Cardiac muscle cell (in vitro differentiated cells and primary cell): Measurements from ENCODE around the gene SORL1-AS1.
A peak's percentile ranks its signal among the peaks of the same experiment; 100 is the strongest.

Experiments used
- DNase-seq, 2 donors: peaks; one replicate each; pipeline versions ENCODE4 v3.0.0 to v3.0.0-alpha.2; 2010 to 2017; ENCODE audit warnings: low read depth in 1 of 2, low spot score in 1 of 2
- H3K27ac ChIP-seq: fragments of 200-600 bp; sonication (generic); 2 replicates; pipeline ENCODE4 v1.5.1; 2016
- H3K27me3 ChIP-seq: fragments of 200-600 bp; sonication (generic); 2 replicates; pipeline ENCODE4 v1.6.0; 2016; ENCODE audit warnings: control low read depth
- H3K36me3 ChIP-seq: fragments of 200-600 bp; sonication (generic); 2 replicates; pipeline ENCODE4 v1.5.1; 2016; ENCODE audit warnings: control low read depth
- H3K4me1 ChIP-seq: fragments of 200-600 bp; sonication (generic); 2 replicates; pipeline ENCODE4 v1.8.1; 2017; ENCODE audit warnings: low read depth, mild to moderate bottlenecking, mixed run types
- H3K4me3 ChIP-seq: fragments of 200-600 bp; sonication (generic); 2 replicates; pipeline ENCODE4 v1.5.1; 2016; ENCODE audit warnings: mild to moderate bottlenecking
- H3K9me3 ChIP-seq: fragments of 200-600 bp; sonication (generic); 2 replicates; pipeline ENCODE4 v1.5.1; 2017; ENCODE audit warnings: low read depth, mild to moderate bottlenecking, control low read depth
- TF ChIP-seq, protein P1 (sequence below): IDR thresholded peaks from 2 replicates; pipeline ENCODE4 v1.5.1; 2012; ENCODE audit warnings: low read depth, mild to moderate bottlenecking, low read length

SORL1-AS1 gene

DNA sequence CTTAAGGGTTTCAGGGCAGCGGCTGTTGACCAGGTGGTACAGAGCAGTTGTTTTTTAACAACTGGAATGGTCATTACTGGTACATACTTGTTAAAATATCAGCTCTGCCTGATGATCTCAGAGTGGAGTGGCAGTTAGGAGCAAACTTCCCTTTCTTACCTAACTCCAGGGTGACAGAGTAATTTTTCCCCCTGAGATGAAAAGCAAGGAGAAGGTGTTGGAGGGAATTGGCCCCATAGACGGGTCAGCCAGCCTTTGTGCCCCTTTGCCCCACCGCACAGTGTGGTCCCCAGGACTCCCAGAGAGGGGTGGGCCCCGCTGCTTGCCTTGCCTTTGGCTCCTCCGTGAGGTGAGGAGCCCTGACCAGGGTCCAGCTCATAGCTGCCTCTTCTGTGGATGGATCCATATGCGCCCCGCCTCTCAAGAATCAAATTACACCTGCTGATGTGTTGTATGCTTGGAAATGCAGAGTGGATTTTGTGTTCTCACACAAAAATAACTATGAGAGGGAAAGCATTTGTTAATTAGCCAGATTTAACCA lies 27.0 kb upstream of the SORL1-AS1 start:
- Histone ChIP-seq H3K9me3 (no peaks in the 10 kb centered on the region), H3K27me3 (no peaks in the 10 kb centered on the region), H3K4me1 (peaks cover 13% of the 10 kb centered on the region), H3K27ac (no peak overlapping the region), H3K36me3 (no peaks in the 10 kb centered on the region), H3K4me3 (no peak overlapping the region)
- TF ChIP-seq, protein P1, sequence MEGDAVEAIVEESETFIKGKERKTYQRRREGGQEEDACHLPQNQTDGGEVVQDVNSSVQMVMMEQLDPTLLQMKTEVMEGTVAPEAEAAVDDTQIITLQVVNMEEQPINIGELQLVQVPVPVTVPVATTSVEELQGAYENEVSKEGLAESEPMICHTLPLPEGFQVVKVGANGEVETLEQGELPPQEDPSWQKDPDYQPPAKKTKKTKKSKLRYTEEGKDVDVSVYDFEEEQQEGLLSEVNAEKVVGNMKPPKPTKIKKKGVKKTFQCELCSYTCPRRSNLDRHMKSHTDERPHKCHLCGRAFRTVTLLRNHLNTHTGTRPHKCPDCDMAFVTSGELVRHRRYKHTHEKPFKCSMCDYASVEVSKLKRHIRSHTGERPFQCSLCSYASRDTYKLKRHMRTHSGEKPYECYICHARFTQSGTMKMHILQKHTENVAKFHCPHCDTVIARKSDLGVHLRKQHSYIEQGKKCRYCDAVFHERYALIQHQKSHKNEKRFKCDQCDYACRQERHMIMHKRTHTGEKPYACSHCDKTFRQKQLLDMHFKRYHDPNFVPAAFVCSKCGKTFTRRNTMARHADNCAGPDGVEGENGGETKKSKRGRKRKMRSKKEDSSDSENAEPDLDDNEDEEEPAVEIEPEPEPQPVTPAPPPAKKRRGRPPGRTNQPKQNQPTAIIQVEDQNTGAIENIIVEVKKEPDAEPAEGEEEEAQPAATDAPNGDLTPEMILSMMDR: no peak
- DNase-seq: peak in 1 of 2 donors; percentile 24

DNA sequence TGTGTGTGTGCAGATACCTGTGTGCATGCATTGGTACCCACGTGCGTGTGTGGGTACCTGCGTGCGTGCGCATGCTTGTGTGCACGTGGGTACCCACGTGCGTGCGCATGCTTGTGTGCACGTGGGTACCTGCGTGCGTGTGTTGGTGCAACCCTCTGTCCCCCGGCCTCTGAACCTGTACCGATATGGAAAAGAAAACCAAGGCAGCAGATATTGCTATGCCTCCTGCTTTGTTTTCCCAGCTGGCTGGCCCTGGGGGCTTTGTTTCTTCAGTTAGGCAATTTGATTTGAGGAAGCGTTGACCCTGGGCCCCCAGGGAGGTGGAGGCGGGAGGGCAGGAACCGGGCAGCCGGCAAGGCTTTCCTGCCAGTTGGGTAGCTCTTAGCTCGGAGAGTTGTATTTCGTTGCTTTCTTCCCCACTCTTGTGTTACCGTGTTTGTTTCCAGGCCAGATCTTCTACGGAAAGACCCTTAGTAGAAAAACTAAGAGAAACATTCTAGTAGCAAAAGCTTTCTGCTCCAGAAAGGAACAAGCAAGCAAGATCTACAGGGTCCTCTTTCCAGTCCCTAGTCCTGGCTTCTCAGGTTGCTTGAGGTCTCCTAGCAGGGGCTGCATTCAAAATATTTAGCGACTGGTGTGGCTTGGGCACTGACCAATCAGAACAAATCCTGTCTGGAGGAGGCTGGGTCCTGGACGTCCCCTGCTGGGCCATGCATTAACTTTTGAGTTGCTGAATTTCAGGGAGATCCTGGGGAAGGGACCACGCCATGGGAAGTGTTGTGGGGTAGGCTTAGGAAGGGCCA lies 26.3 kb upstream of the SORL1-AS1 start:
- Histone ChIP-seq H3K27me3 (no peaks in the 10 kb centered on the region), H3K27ac (no peak overlapping the region), H3K4me1 (peaks cover 13% of the 10 kb centered on the region), H3K4me3 (no peak overlapping the region), H3K36me3 (no peaks in the 10 kb centered on the region), H3K9me3 (no peaks in the 10 kb centered on the region)
- TF ChIP-seq, protein P1: no peak
- DNase-seq: peak in 1 of 2 donors; percentile 72

DNA sequence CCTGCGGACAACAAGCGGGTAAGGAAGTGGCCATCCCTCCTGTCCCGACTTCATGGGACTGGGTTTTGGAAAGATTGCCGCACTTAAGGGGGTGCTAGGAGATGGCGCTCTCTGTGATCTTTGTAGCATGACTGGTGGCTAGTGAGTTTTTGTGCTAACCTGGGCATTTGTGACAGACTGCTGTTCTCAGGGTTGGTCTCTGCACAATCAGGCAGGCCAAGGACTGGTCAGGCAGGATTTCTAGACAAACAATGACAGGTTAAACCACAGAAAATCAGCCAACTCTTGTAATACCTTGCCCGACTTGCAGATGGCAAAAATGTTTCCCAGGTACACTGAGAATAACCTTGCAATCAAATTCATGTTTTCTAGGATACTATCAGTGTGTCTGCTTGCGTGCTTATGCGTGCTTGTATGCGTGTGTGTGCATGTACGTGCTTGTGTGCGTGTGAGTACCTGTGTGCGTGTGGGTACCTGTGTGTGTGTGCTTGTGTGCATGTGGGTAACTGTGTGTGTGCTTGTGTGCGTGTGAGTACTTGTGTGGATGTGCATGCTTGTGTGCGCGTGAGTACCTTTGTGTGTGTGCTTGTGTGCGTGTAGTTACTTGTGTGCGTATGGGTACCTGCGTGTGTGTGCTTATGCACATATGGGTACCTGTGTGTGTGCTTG lies 25.6 kb upstream of the SORL1-AS1 start:
- TF ChIP-seq, protein P1: no peak
- H3K9me3 ChIP-seq: no peaks in the 10 kb centered on the region
- H3K4me3 ChIP-seq: no peak overlapping the region
- H3K36me3 ChIP-seq: no peaks in the 10 kb centered on the region
- H3K27ac ChIP-seq: no peak overlapping the region
- no peak for DNase-seq
- H3K27me3 ChIP-seq: no peaks in the 10 kb centered on the region
- H3K4me1 ChIP-seq: peaks cover 13% of the 10 kb centered on the region

DNA sequence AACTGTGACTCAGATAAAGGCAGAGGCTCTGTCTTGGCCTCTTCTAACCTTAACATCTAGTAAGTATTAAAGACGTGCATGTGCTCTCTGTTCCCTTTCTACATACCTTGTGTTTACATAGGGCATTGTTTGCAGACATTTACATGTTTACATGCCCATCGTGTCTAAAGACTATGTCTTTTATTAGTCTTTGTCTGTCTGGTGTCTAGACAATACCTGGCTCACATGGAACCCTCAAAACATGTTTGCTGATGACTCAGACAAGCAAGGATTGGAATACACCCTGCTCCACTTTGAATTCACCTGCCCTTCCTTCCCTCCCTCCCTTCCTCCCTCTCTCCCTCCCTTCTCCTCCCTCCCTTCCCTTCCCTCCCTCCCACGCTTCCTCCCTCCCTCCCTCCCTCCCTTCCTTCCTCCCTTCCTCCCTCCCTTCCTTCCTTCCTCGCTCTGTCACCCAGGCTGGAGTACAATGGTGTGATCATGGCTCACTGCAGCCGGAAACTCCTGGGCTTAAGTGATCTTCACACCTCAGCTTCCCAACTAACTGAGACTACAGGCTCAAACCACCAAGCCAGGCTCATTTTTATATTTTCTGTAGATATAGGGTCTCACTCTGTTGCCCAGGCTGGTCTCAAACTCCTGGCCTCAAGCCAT lies 23.7 kb upstream of the SORL1-AS1 start:
- H3K27me3 ChIP-seq: no peaks in the 10 kb centered on the region
- no peak overlapping the region for H3K4me3 ChIP-seq
- H3K9me3 ChIP-seq: no peaks in the 10 kb centered on the region
- TF ChIP-seq, protein P1: no peak
- no peak for DNase-seq
- no peaks in the 10 kb centered on the region for H3K36me3 ChIP-seq
- H3K4me1 ChIP-seq: peaks cover 8% of the 10 kb centered on the region
- no peak overlapping the region for H3K27ac ChIP-seq

DNA sequence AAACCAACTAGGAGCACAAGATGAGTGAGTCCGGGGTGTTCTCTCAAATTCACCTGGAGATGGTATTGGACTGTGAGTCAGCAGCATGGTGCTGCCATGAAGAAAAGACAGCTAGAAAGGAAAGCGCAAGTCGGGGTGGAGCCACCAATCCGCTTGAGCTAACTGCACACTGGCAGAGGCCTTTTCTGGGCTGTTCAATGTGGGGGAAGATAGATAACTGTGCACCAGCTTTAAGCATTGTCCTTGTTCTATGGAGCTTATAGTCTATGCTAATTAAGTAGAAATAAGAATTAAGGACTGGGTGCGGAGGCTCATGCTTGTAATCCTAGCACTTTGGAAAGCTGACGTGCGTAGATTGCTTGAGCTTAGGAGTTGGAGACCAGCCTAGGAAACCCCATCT lies 21.9 kb upstream of the SORL1-AS1 start:
- Histone ChIP-seq H3K9me3 (no peaks in the 10 kb centered on the region), H3K4me1 (peaks cover 8% of the 10 kb centered on the region), H3K27me3 (no peaks in the 10 kb centered on the region), H3K4me3 (no peak overlapping the region), H3K27ac (no peak overlapping the region), H3K36me3 (no peaks in the 10 kb centered on the region)
- TF ChIP-seq, protein P1: no peak
- no peak for DNase-seq
